ENCODE measurements around the gene FPGS.

FPGS gene

GRCh38 chr9:127781806-127782205, 20.9 kb upstream of the FPGS start:
- no peak overlapping the region for H3K4me3 ChIP-seq (replicated peaks; ENCODE audit: low read depth, low read length)
- DNase-seq (ENCODE audit: low read depth), result no peak
- no peak for TF ChIP-seq CTCF (IDR thresholded peaks at IDR 0.05; ENCODE audit: low read length, missing control alignments)

- TF ChIP-seq CTCF (IDR thresholded peaks at IDR 0.05; ENCODE audit: low read length, missing control alignments), result no peak
- DNase-seq (ENCODE audit: low read depth), result no peak
- no peak overlapping the region for H3K4me3 ChIP-seq (replicated peaks; ENCODE audit: low read depth, low read length)
Observed at GRCh38 chr9:127783111-127784008, 19.3 kb upstream of the FPGS start.

- TF ChIP-seq CTCF (IDR thresholded peaks at IDR 0.05; ENCODE audit: low read length, missing control alignments), result peak; percentile 47
- peak overlapping the region; percentile 91 for H3K4me3 ChIP-seq (replicated peaks; ENCODE audit: low read depth, low read length)
- DNase-seq (ENCODE audit: low read depth), result peak; percentile 82
Observed at GRCh38 chr9:127785023-127785932, 17.4 kb upstream of the FPGS start.

- H3K4me3 ChIP-seq (replicated peaks; ENCODE audit: low read depth, low read length), result peak within 1 kb of the TSS; percentile 91
- no peak for TF ChIP-seq CTCF (IDR thresholded peaks at IDR 0.05; ENCODE audit: low read length, missing control alignments)
- DNase-seq (ENCODE audit: low read depth), result peak; percentile 90
Observed at GRCh38 chr9:127785933-127786772, 16.5 kb upstream of the FPGS start, which contains the start of gene CDK9. CDK9 (plus strand) TSS chr9:127786034; CDS start chr9:127786149, 115 bp downstream.

- DNase-seq (ENCODE audit: low read depth), result peak; percentile 45
Observed at GRCh38 chr9:127786773-127787104, 15.9 kb upstream of the FPGS start.

More at GRCh38 chr9:127786773-127787104, 15.9 kb upstream of the FPGS start:
- TF ChIP-seq CTCF (IDR thresholded peaks at IDR 0.05; ENCODE audit: low read length, missing control alignments), result peak; percentile 56
- H3K4me3 ChIP-seq (replicated peaks; ENCODE audit: low read depth, low read length), result peak overlapping the region; percentile 91
